Osteoblast (primary cell): ENCODE data around the gene MLF1. TPM values are rescaled to one million over a fixed set of nuclear protein-coding genes. Genes with fewer than 3 reads are reported as not detected.

Experiments used
- DNase-seq: peaks from one replicate; pipeline ENCODE4 v3.0.0; 2011; ENCODE audit warnings: low spot score, mixed read lengths; ENCODE audit not compliant: insufficient read length; ENCODE audit errors: missing footprints
- H2AFZ ChIP-seq: 2 replicates; pipeline ENCODE4 v1.6.0; 2011; ENCODE audit warnings: mild to moderate bottlenecking, low read length
- H3K27ac ChIP-seq: 2 replicates; pipeline ENCODE4 v1.5.1; 2011; ENCODE audit warnings: mild to moderate bottlenecking, low read depth, low read length, moderate library complexity
- H3K27me3 ChIP-seq: 2 replicates; pipeline ENCODE4 v1.6.0; 2012; ENCODE audit warnings: mild to moderate bottlenecking, control low read depth, inconsistent platforms, low read length, moderate library complexity; ENCODE audit not compliant: insufficient read depth
- H3K36me3 ChIP-seq: 2 replicates; pipeline ENCODE4 v1.5.1; 2011; ENCODE audit warnings: mild to moderate bottlenecking, low read length, control low read depth, moderate library complexity; ENCODE audit not compliant: insufficient read depth
- H3K4me1 ChIP-seq: 2 replicates; pipeline ENCODE4 v1.5.1; 2011; ENCODE audit warnings: mild to moderate bottlenecking, low read length, control low read depth, moderate library complexity; ENCODE audit not compliant: insufficient read depth
- H3K4me2 ChIP-seq: 2 replicates; pipeline ENCODE4 v1.6.0; 2011; ENCODE audit warnings: mild to moderate bottlenecking, low read length; ENCODE audit not compliant: insufficient read depth
- H3K4me3 ChIP-seq: fragments of 200-600 bp; sonication (generic); 3 replicates; pipeline ENCODE4 v1.5.1; 2012; ENCODE audit warnings: mild to moderate bottlenecking, low read length, inconsistent platforms; ENCODE audit not compliant: insufficient read depth
- H3K79me2 ChIP-seq: 2 replicates; pipeline ENCODE4 v1.6.0; 2012; ENCODE audit warnings: mild to moderate bottlenecking, low read length, control low read depth, inconsistent platforms; ENCODE audit not compliant: insufficient read depth
- H3K9me3 ChIP-seq: 2 replicates; pipeline ENCODE4 v1.5.1; 2011; ENCODE audit warnings: low read depth, low read length, control low read depth
- H4K20me1 ChIP-seq: 2 replicates; pipeline ENCODE4 v1.6.0; 2012; ENCODE audit warnings: mild to moderate bottlenecking, low read length, control low read depth; ENCODE audit not compliant: insufficient read depth
- CTCF ChIP-seq: IDR thresholded peaks from 2 replicates; pipeline ENCODE4 v1.5.1; 2011; ENCODE audit warnings: mild to moderate bottlenecking, low read depth, low read length, moderate library complexity; ENCODE audit errors: extremely low read depth
- small RNA-seq: library from RNA; depleted of rRNA; stranded (forward); fragments of <200 nt; gene quantifications from one replicate; pipeline ENCODE3, GENCODE V24; 2012
- total RNA-seq: library from RNA; depleted of rRNA; stranded (reverse); fragments of >200 nt; gene quantifications from 2 replicates; pipeline ENCODE4 v1.2.3, GENCODE V29; 2012

Gene MLF1
- total RNA-seq, 1 donor, result 14.1 TPM

- H3K27ac ChIP-seq, result peak within 1 kb of the TSS; percentile 82
- H3K36me3 ChIP-seq, result peaks cover 26% of the 10 kb centered on the region
- no peaks in the 10 kb centered on the region for H3K9me3 ChIP-seq
- peak within 1 kb of the TSS; percentile 84 for H3K4me3 ChIP-seq
- peak within 1 kb of the TSS; percentile 90 for H3K4me2 ChIP-seq
- H2AFZ ChIP-seq, result peak within 1 kb of the TSS; percentile 94
- TF ChIP-seq CTCF, result peak; percentile 92
- peaks cover 42% of the 10 kb centered on the region for H3K79me2 ChIP-seq
- peak; percentile 94 for DNase-seq
- no peaks in the 10 kb centered on the region for H3K27me3 ChIP-seq
- peaks cover 9% of the 10 kb centered on the region for H3K4me1 ChIP-seq
- H4K20me1 ChIP-seq, result no peaks in the 10 kb centered on the region
Observed at GRCh38 chr3:158644345-158644908, 73.4 kb downstream of the MLF1 start, which contains the start of gene GFM1. TSS of gene GFM1 (plus strand) at chr3:158644527. CDS start at chr3:158644635, 108 bp downstream.

GRCh38 chr3:158649791-158650190 lies 78.8 kb downstream of the MLF1 start:
- Histone ChIP-seq H3K27me3 (no peaks in the 10 kb centered on the region), H3K27ac (no peak overlapping the region), H2AFZ (no peak overlapping the region), H3K9me3 (no peaks in the 10 kb centered on the region), H3K4me1 (peaks cover 7% of the 10 kb centered on the region), H3K4me2 (no peak overlapping the region), H3K79me2 (peaks cover 46% of the 10 kb centered on the region), H4K20me1 (no peaks in the 10 kb centered on the region), H3K36me3 (peaks cover 75% of the 10 kb centered on the region), H3K4me3 (no peak overlapping the region)
- TF ChIP-seq CTCF, result no peak
- no peak for DNase-seq

GRCh38 chr3:158651192-158651591 lies 80.2 kb downstream of the MLF1 start:
- no peaks in the 10 kb centered on the region for H3K4me1 ChIP-seq
- no peak for TF ChIP-seq CTCF
- H3K4me3 ChIP-seq, result no peak overlapping the region
- H3K4me2 ChIP-seq, result no peak overlapping the region
- no peaks in the 10 kb centered on the region for H4K20me1 ChIP-seq
- no peaks in the 10 kb centered on the region for H3K9me3 ChIP-seq
- no peaks in the 10 kb centered on the region for H3K27me3 ChIP-seq
- peaks cover 86% of the 10 kb centered on the region for H3K36me3 ChIP-seq
- peaks cover 33% of the 10 kb centered on the region for H3K79me2 ChIP-seq
- H3K27ac ChIP-seq, result no peak overlapping the region
- DNase-seq, result no peak
- H2AFZ ChIP-seq, result no peak overlapping the region

GRCh38 chr3:158652463-158652862 lies 81.5 kb downstream of the MLF1 start:
- peaks cover 83% of the 10 kb centered on the region for H3K36me3 ChIP-seq
- no peak overlapping the region for H3K27ac ChIP-seq
- no peak for DNase-seq
- no peak overlapping the region for H2AFZ ChIP-seq
- no peak overlapping the region for H3K4me3 ChIP-seq
- peaks cover 23% of the 10 kb centered on the region for H3K79me2 ChIP-seq
- no peaks in the 10 kb centered on the region for H3K4me1 ChIP-seq
- H3K9me3 ChIP-seq, result no peaks in the 10 kb centered on the region
- H3K4me2 ChIP-seq, result no peak overlapping the region
- TF ChIP-seq CTCF, result no peak
- H4K20me1 ChIP-seq, result no peaks in the 10 kb centered on the region
- no peaks in the 10 kb centered on the region for H3K27me3 ChIP-seq

Small RNAs within 50 kb of the gene (small RNA-seq; reads per million reads assigned to genes)
- gene AC025033.1, result not detected

Other genes with a start within 250 kb of the MLF1 start
- gene GFM1, start 73.3 kb downstream of the MLF1 start, total RNA-seq, result 46.9 and 52.5 TPM in 2 replicates
- 96.9 and 114 TPM in 2 replicates for gene LXN, start 101.5 kb downstream of the MLF1 start, total RNA-seq
- gene RARRES1, start 161.3 kb downstream of the MLF1 start, total RNA-seq, result 13.6 and 19.5 TPM in 2 replicates
- gene MFSD1, start 230.9 kb downstream of the MLF1 start, total RNA-seq, result 170 and 183 TPM in 2 replicates